K562 (cell line): Measurements from ENCODE around the gene GFOD1. TPM values are rescaled to one million over a fixed set of nuclear protein-coding genes. Genes with fewer than 3 reads are reported as not detected.

Experiments used
- ARID4B ChIP-seq: sonication (generic); formaldehyde crosslinking; IDR thresholded peaks from 2 replicates; pipeline ENCODE4 v1.8.0; 2022; ENCODE audit warnings: mild to moderate bottlenecking, missing genetic modification reagents
- GTF2F1 ChIP-seq: IDR thresholded peaks from 2 replicates; pipeline ENCODE4 v1.6.1; 2011; ENCODE audit warnings: low read depth, low read length, improper control_type of control experiment
- GTF3C2 ChIP-seq: IDR thresholded peaks from 3 replicates; pipeline ENCODE4 v1.6.1; 2011; ENCODE audit warnings: borderline replicate concordance, mild to moderate bottlenecking, moderate library complexity; ENCODE audit not compliant: insufficient read length; ENCODE audit errors: extremely low read depth
- MCM5 ChIP-seq: fragments of 450-650 bp; IDR thresholded peaks from 2 replicates; pipeline ENCODE4 v1.6.1; 2016; ENCODE audit warnings: low read depth
- PPARD ChIP-seq: fragments of 250-450 bp; sonication (Bioruptor Pico); IDR thresholded peaks from 2 replicates; pipeline ENCODE4 v1.8.0; 2022; ENCODE audit warnings: inconsistent platforms, mild to moderate bottlenecking, moderate library complexity
- RFX1 ChIP-seq: fragments of 450-650 bp; IDR thresholded peaks from 2 replicates; pipeline ENCODE4 v1.6.1; 2016; ENCODE audit warnings: mild to moderate bottlenecking, moderate library complexity
- TAF1 ChIP-seq: IDR thresholded peaks from 2 replicates; pipeline ENCODE4 v1.6.1; 2011; ENCODE audit warnings: mild to moderate bottlenecking, low read length, moderate library complexity; ENCODE audit not compliant: insufficient read depth, control insufficient read depth, severe bottlenecking; ENCODE audit errors: extremely low read depth
- TCFL5 ChIP-seq: fragments of 250-450 bp; sonication (Bioruptor Pico); conservative IDR thresholded peaks from 2 replicates; pipeline ENCODE4 v1.6.1; 2021; ENCODE audit warnings: mild to moderate bottlenecking, moderate library complexity, matching md5 sums
- ZFP91 ChIP-seq: sonication (generic); formaldehyde crosslinking; IDR thresholded peaks from 2 replicates; pipeline ENCODE4 v1.8.0; 2022; ENCODE audit warnings: mild to moderate bottlenecking, missing genetic modification reagents
- ZFX ChIP-seq: sonication (generic); formaldehyde crosslinking; IDR thresholded peaks from 2 replicates; pipeline ENCODE4 v1.8.0; 2022; ENCODE audit warnings: mild to moderate bottlenecking, missing genetic modification reagents, moderate library complexity
- ZNF143 ChIP-seq: sonication (generic); formaldehyde crosslinking; IDR thresholded peaks from 2 replicates; pipeline ENCODE4 v1.9.0; 2022; ENCODE audit warnings: mild to moderate bottlenecking, missing genetic modification reagents
- ZNF324 ChIP-seq: fragments of 250-450 bp; sonication (Bioruptor Pico); IDR thresholded peaks from 2 replicates; pipeline ENCODE4 v1.4.0; 2020; ENCODE audit warnings: mild to moderate bottlenecking
- polyA plus RNA-seq, 8 experiments: library from polyadenylated mRNA; depleted of rRNA in 4 of 8; stranded (reverse) in 5 of 8; unstranded in 3 of 8; fragments of >200 nt; fragmentation: Nextera tagmentation in 2 of 8; fragmentation: Illumina TruSeq in 1 of 8; extraction: Ambion mirVana in 2 of 8; extraction: Trizol in 1 of 8; gene quantifications; 2 replicates each; pipeline versions ENCODE4 v1.2.1 to v1.2.3, GENCODE V29; 2011 to 2014; ENCODE audit warnings: inconsistent platforms in 1 of 8, missing spikeins in 1 of 8
- total RNA-seq, 7 experiments: library from RNA; depleted of rRNA in 6 of 7; stranded (reverse); fragments of >200 nt in 6 of 7; fragmentation: Illumina TruSeq in 2 of 7; extraction: Trizol in 2 of 7; gene quantifications; 2 replicates each; pipeline versions ENCODE4 v1.2.1 to v1.2.3, GENCODE V29; 2011 to 2021; ENCODE audit warnings: low replicate concordance in 1 of 7
- TF ChIP-seq, protein P1 (sequence below): fragments of 250-450 bp; sonication (Bioruptor Pico); IDR thresholded peaks from 2 replicates; pipeline ENCODE4 v1.6.1; 2021; ENCODE audit warnings: mild to moderate bottlenecking

GFOD1 gene
- total and polyA plus RNA-seq, 9 of the 15 experiments (the other 6 are each of a cell fraction or from before 2014, with no cell fraction given): 3.8 to 12.0 (median 8.2) TPM

DNA sequence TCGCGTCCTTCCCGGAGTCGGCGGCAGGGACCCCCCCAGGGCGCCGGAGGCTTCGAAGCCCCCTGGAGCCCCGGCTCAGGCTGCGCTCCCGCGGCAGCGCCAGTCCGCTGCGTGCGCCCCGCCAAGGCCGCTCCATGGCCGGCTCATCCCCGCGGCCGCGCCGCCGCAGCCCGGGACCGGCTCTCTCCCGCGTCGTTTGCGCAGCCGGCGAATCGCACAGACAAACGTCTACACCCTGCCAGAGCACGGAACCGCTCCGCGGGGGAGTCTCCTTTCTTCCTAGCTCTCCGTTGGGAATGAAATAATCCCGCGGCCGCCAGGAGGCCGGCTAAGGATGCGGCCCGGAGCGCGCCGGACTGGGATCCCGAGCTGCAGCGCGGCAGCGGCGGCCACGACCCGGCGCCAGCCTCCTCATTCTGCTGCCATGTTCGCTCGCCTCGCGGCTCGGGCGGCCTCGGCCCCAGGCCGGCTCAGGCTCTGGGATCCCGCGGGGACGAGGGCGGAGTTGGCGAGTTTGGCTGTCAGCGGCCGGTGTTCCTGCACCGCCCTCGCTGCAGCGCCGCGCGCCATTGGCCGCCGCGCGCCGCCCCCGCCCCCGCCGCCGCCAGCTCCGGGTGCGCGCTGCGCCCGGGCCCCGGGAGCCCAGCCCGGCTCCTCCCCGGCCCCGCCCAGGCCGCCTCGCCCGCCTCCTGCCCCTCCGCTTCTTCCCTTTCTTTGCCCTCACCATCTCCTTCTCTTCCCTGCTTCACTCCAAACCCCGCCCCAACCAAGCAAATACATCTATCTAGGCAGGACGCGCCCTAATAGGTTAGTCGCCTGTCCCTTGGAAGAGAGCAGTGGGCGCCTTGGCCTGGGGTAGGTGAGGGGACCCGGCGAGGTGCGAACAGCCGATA lies at the start of gene GFOD1 (continued):
- TF ChIP-seq ZFP91 (CRISPR knock-in tag) (no peak), TCFL5 (no peak), MCM5 (no peak), PPARD (CRISPR knock-in tag) (no peak), ARID4B (0 out of 2 replicates have a peak, but pooled peaks have one; percentile 18), RFX1 (no peak), ZNF143 (CRISPR knock-in tag) (no peak), TAF1 (peak; percentile 43), GTF3C2 (no peak), ZNF324 (no peak), GTF2F1 (no peak; the same call in 1 of the 2 replicates), ZFX (peak; percentile 89)
- TF ChIP-seq, protein P1, sequence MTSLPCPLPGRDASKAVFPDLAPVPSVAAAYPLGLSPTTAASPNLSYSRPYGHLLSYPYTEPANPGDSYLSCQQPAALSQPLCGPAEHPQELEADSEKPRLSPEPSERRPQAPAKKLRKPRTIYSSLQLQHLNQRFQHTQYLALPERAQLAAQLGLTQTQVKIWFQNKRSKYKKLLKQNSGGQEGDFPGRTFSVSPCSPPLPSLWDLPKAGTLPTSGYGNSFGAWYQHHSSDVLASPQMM (CRISPR knock-in tag): no peak
